ENCODE data around the gene GP5.

GRCh38 chr3:194355379-194355778, 43.7 kb downstream of the GP5 start:
- TF ChIP-seq POLR2AphosphoS5 (IDR thresholded peaks at IDR 0.05; ENCODE audit: borderline replicate concordance, low read depth, low read length) (no peak), EZH2 (IDR thresholded peaks at IDR 0.05) (no peak), FOXP2 (optimal IDR thresholded peaks at IDR 0.05; ENCODE audit: control extremely low read depth, extremely low read length, insufficient read depth) (no peak)

All from SK-N-MC (cell line).